ENCODE results near the gene ZBTB8B.
"Not testable (repeated sequence)": the region's sequence is repeated elsewhere in the genome, so short reads cannot be mapped to it uniquely, and the experiment has no call there.

Gene ZBTB8B

GRCh38 chr1:32464716-32465577, at the start of gene ZBTB8B:
TSS of gene ZBTB8B (plus strand) at chr1:32465072. CDS start at chr1:32470625, 5,553 bp downstream.
- DNase-seq: no peak

GRCh38 chr1:32421775-32422174, 43.1 kb upstream of the ZBTB8B start:
- no peak for DNase-seq

GRCh38 chr1:32426489-32427255, 38.2 kb upstream of the ZBTB8B start:
- DNase-seq: no peak

GRCh38 chr1:32427264-32427963, 37.5 kb upstream of the ZBTB8B start:
- no peak for DNase-seq

- DNase-seq: no peak
Observed at GRCh38 chr1:32431736-32432400, 33.0 kb upstream of the ZBTB8B start.

GRCh38 chr1:32438136-32438535, 26.7 kb upstream of the ZBTB8B start:
- no peak for DNase-seq

GRCh38 chr1:32438777-32439176, 26.1 kb upstream of the ZBTB8B start:
- not testable (repeated sequence) for DNase-seq

- DNase-seq: not testable (repeated sequence)
Observed at GRCh38 chr1:32441467-32441866, 23.4 kb upstream of the ZBTB8B start.

GRCh38 chr1:32447469-32448185, 17.2 kb upstream of the ZBTB8B start:
- DNase-seq: peak; percentile 79

GRCh38 chr1:32448186-32448772, 16.6 kb upstream of the ZBTB8B start:
- DNase-seq: peak; percentile 75

GRCh38 chr1:32448773-32449456, 16.0 kb upstream of the ZBTB8B start:
- DNase-seq: no peak

GRCh38 chr1:32449457-32449831, 15.4 kb upstream of the ZBTB8B start:
- DNase-seq: not testable (repeated sequence)

- DNase-seq: no peak
Observed at GRCh38 chr1:32454726-32455125, 10.1 kb upstream of the ZBTB8B start.

- DNase-seq: no peak
Observed at GRCh38 chr1:32455958-32456357, 8.9 kb upstream of the ZBTB8B start.

GRCh38 chr1:32458798-32459197, 6.1 kb upstream of the ZBTB8B start:
- DNase-seq: not testable (repeated sequence)

- not testable (repeated sequence) for DNase-seq
Observed at GRCh38 chr1:32462977-32463376, 1.9 kb upstream of the ZBTB8B start.

GRCh38 chr1:32464191-32464715, 619 bp upstream of the ZBTB8B start:
- no peak for DNase-seq

GRCh38 chr1:32465578-32465933, 684 bp downstream of the ZBTB8B start:
- DNase-seq: no peak

- no peak for DNase-seq
Observed at GRCh38 chr1:32466761-32467160, 1.9 kb downstream of the ZBTB8B start.

GRCh38 chr1:32468791-32469190, 3.9 kb downstream of the ZBTB8B start:
- no peak for DNase-seq

- no peak for DNase-seq
Observed at GRCh38 chr1:32470431-32470830, 5.6 kb downstream of the ZBTB8B start.
